GM12891 (cell line): ENCODE results near the gene TEAD1.
"Not testable (repeated sequence)": the region's sequence is repeated elsewhere in the genome, so short reads cannot be mapped to it uniquely, and the experiment has no call there.

Source experiments
- DNase-seq: peaks from one replicate; pipeline ENCODE4 v3.0.0; 2011; ENCODE audit warnings: low spot score; ENCODE audit not compliant: insufficient read length
- FAIRE-seq: peaks from 2 replicates; lab custom pipeline; 2011; peaks lifted over from hg19 to GRCh38; lab: Jason Lieb, UNC
- PAX5 ChIP-seq: IDR thresholded peaks from 2 replicates; pipeline ENCODE4 v1.6.1; 2011; ENCODE audit warnings: low read length, moderate library complexity, mild to moderate bottlenecking; ENCODE audit not compliant: insufficient read depth, severe bottlenecking
- POLR2A ChIP-seq: IDR thresholded peaks from 2 replicates; pipeline ENCODE4 v1.6.1; 2011; ENCODE audit warnings: low read depth, low read length, control low read depth
- POLR2AphosphoS5 ChIP-seq: IDR thresholded peaks from 2 replicates; pipeline ENCODE4 v1.6.1; 2011; ENCODE audit warnings: low read depth, low read length, control low read depth
- POU2F2 ChIP-seq: IDR thresholded peaks from 2 replicates; pipeline ENCODE4 v1.6.1; 2011; ENCODE audit warnings: low read depth, mild to moderate bottlenecking, control low read depth, low read length, moderate library complexity
- SPI1 ChIP-seq: IDR thresholded peaks from 2 replicates; pipeline ENCODE4 v1.6.1; 2011; ENCODE audit warnings: low read depth, low read length, control low read depth
- TAF1 ChIP-seq: IDR thresholded peaks from 2 replicates; pipeline ENCODE4 v1.6.1; 2011; ENCODE audit warnings: low read depth, low read length, control low read depth

TEAD1 gene

DNA sequence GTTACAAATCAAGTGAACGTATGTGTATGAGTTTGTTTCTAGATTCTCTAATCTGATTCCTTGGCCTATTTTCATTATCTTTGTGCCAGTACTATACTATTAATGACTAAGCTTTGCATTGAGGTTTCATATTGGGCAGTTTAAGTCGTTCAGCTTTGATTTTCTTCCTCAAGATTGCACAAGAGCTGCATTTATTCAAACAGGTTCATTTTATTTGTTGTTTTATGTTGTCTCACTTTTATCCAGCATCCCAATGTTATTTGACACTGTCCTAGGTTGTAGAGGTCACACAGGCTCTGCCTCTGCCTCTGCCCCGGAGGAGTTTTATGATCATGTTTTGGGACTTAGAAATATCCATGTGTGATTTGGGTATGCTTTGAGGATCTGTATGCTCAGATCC is 79.8 kb downstream of the TEAD1 start:
- no peak for TF ChIP-seq POU2F2
- no peak for TF ChIP-seq SPI1
- TF ChIP-seq POLR2AphosphoS5 = no peak
- TF ChIP-seq TAF1 = no peak
- TF ChIP-seq PAX5 = no peak
- no peak for TF ChIP-seq POLR2A
- DNase-seq = no peak
- no peak for FAIRE-seq

DNA sequence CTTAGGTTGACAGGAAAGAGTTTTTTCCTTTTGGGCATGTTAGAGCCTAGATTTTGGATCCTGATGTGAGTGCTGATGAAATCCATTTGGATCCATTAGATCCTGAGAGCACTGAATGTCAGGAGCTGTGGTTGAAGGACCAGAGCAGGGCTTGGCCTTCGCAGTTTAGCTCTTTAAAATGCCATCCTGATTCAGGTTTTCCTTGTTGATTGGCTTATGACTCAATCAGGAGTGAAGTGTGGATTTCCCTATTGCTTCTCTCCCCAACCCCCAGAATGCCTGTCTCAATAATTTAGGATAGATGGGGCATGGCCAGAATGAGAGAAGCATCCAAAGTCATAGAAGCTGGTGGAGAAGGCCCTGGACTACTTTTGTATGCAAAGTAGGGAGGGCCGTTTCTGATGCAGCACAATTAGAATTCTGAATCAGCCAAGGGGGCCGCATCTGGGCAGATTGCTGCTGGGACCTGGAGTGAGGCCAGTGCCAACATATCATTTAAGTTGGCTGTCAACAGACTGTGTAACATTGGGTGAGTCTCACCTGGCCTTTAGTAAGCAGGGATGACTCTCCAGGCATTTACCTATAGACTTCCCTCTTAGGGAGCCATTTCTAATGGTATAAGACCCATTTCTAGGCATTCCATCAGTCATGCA is 80.5 kb downstream of the TEAD1 start:
- no peak for TF ChIP-seq POLR2AphosphoS5
- no peak for TF ChIP-seq POU2F2
- no peak for TF ChIP-seq POLR2A
- TF ChIP-seq PAX5 = no peak
- no peak for TF ChIP-seq SPI1
- TF ChIP-seq TAF1 = no peak
- FAIRE-seq = no peak
- no peak for DNase-seq

DNA sequence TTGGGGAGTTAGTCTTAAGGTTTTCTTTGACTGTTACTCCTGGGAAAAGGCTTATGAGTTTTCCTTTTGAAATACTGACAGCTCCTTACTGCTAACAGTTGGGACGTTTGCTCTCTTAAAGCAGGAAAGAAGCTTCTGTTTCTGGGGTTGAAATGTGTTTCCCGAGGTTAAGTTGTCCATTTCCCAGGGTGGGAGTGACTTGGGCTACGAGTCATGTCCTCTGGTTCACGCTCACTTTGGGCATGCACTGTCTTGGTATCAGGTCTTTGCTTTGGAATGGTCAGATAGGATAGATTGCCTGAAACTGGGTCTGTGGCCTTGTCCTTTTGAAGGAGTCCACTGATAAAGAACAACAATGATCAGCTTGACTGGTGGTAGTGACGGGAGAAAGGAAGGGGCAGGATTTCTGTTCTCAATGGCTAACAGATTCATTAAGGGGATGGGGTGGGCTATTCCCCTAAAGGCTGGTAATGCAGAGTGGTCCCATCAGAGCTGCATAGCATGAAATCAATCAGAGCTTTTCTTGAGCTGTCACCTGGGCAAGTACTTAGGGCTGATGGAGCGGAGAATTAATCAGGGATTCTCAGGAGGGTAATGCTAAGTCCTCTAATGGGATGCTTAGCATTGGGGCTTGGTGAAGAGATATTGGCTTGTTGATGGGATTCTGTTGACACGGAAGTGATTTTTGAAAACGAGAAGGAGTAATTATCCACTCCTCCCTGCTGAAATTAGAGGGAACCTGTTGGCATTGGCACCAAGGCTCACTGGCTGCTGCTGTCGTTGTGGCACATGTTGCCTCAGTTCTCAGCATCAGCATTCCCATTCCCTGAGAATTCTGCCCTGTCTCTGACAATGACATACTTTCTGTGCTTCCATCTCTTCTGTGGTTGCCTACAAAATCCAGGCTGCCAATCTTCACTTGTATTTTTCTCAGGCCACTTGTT is 81.6 kb downstream of the TEAD1 start:
- DNase-seq (no peak), FAIRE-seq (no peak)
- TF ChIP-seq SPI1 (no peak), POU2F2 (no peak), POLR2A (no peak)

GRCh38 chr11:12756454-12756806 is 82.2 kb downstream of the TEAD1 start:
- DNase-seq (no peak), FAIRE-seq (no peak)
- no peak for TF ChIP-seq PAX5
- TF ChIP-seq POLR2A = no peak
- TF ChIP-seq TAF1 = no peak
- TF ChIP-seq POU2F2 = no peak
- no peak for TF ChIP-seq POLR2AphosphoS5
- TF ChIP-seq SPI1 = no peak

GRCh38 chr11:12756867-12757266 is 82.6 kb downstream of the TEAD1 start:
- FAIRE-seq = no peak
- no peak for DNase-seq
- TF ChIP-seq POLR2AphosphoS5 (no peak), POLR2A (no peak), POU2F2 (no peak)

DNA sequence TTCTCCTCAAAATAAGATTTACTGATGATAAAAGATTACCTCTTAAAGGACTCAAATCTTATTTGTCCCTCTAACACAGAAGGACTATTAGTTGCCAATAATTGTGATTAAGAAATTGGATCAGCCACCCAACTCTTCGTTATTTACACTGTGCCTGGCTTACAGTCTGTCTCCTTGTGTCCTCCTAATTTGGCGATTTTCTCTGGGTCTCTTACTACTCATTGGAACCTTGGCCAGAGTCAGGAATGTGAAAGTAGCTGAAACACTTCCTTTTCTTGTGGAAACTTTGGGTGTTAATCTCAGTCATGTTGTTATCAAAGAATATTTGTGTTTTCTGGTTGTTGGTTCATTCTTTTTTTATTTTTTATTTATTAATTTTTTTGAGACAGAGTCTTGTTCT is 83.2 kb downstream of the TEAD1 start:
- no peak for TF ChIP-seq POLR2AphosphoS5
- no peak for TF ChIP-seq POLR2A
- TF ChIP-seq SPI1 = no peak
- no peak for TF ChIP-seq TAF1
- no peak for TF ChIP-seq PAX5
- no peak for TF ChIP-seq POU2F2
- DNase-seq = no peak
- no peak for FAIRE-seq

DNA sequence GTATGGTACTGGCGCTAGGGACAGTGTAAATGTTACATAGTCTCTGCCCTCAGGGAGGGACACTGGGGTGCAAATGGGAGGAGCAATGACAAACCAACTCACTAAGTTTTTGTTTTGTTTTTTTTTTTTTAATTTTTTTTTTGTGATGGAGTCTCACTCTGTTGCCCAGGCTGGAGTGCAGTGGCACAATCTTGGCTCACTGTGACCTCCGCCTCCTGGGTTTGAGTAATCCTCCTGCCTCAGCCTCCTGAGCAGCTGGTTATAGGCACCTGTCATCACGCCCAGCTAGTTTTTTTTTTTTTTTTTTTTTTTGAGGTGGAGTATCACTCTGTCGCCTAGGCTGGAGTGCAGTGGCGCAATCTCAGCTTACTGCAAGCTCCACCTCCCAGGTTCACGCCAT is 83.9 kb downstream of the TEAD1 start:
- not testable (repeated sequence) for FAIRE-seq, DNase-seq

GRCh38 chr11:12761029-12761428 is 86.8 kb downstream of the TEAD1 start:
- no peak for FAIRE-seq
- TF ChIP-seq POLR2AphosphoS5 (no peak), POU2F2 (no peak), SPI1 (no peak), PAX5 (no peak), POLR2A (no peak), TAF1 (no peak)
- no peak for DNase-seq

DNA sequence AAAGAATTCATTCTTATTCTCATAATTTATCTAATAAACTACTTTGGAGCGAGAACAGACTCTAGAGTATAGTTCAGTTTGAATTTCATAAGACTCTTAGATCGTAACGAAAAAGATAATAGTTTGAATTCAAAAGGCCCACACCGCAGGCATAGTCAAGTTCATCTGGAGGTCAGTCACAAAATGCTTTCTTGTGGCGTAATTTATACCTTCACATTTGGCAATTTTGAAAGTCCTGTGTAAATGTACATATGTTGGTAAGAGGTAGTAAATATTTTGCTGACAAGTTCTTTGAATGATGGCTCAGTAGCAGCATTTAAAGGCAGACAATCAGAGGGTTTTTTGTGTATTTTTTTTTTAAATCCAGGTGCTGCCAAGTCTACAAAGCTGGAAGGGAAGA is 88.1 kb downstream of the TEAD1 start:
- TF ChIP-seq POLR2AphosphoS5 (no peak), PAX5 (no peak), SPI1 (no peak), POU2F2 (no peak), POLR2A (no peak), TAF1 (no peak)
- FAIRE-seq (no peak), DNase-seq (no peak)

DNA sequence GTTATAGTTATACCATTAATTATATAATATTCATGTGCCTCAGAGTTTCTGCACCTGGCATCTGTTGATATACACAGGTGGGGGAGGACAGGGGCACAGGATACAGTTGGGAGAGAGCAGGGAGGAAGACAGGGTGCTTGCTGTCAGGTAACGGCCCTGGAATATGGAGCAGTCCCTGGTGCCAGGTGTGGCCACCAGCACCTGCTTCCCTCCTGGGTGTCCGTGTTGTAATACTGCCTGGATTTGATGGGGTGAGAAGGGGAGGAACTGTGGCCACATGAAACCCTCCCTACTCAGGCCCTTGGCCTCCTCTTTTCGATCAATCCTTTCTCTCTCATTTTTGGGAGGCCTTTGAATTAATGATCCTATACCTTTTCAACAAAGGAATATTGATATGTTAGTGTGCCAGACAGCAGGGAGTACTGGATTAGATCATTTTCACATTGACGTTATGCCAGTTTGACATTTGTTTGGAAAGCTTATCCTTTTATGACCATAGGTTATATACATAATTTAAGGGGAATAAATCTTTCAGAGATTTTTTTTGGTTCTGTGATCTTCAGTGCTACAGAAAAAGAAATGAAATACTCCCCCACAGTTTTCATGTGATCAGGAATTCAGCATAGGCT is 88.6 kb downstream of the TEAD1 start:
- no peak for TF ChIP-seq SPI1
- no peak for TF ChIP-seq TAF1
- no peak for TF ChIP-seq PAX5
- DNase-seq (no peak), FAIRE-seq (no peak)
